ENCODE data around the gene RNF214.

Gene RNF214

GRCh38 chr11:117223741-117224689 is 8.5 kb upstream of the RNF214 start:
- TF ChIP-seq CTCF (IDR thresholded peaks at IDR 0.05), result no peak
- no peak overlapping the region for H3K4me3 ChIP-seq
- H3K27ac ChIP-seq, result peak overlapping the region; percentile 89 to 95
- DNase-seq (ENCODE audit: low spot score), result peak; percentile 69

DNA sequence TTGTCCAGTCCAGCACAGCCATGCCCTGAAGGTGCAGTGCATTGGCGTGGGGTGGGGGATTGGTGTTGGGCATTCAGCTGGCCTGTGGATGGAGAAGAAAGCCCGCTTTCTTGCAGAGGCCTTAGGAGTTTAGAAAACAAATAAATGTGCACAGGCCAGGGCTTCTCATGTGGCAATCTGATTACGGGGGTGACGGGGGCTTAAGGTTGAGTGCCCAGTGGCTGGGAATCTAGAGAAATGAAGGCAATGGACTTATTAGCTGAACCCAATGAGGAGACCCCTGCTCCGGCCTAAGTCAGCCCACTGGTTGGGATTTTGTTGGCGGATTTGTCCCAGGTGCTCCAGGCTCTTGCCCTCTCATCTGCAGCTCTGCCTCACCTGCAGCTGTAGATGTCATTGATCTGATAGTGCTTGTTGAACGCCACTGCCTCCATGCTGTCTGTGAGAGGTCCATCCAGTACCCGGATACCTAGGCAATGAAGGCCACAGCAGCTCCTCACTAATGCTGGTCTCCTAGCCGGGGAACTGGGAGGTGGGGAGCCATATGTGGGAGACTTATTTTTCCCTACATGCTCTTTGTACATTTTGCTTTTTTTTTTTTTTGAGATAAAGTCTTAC is 6.8 kb upstream of the RNF214 start:
- TF ChIP-seq CTCF (IDR thresholded peaks at IDR 0.05), result no peak
- H3K4me3 ChIP-seq, result no peak overlapping the region
- H3K27ac ChIP-seq, result peak overlapping the region; percentile 4 to 72
- DNase-seq (ENCODE audit: low spot score), result peak; percentile 72

DNA sequence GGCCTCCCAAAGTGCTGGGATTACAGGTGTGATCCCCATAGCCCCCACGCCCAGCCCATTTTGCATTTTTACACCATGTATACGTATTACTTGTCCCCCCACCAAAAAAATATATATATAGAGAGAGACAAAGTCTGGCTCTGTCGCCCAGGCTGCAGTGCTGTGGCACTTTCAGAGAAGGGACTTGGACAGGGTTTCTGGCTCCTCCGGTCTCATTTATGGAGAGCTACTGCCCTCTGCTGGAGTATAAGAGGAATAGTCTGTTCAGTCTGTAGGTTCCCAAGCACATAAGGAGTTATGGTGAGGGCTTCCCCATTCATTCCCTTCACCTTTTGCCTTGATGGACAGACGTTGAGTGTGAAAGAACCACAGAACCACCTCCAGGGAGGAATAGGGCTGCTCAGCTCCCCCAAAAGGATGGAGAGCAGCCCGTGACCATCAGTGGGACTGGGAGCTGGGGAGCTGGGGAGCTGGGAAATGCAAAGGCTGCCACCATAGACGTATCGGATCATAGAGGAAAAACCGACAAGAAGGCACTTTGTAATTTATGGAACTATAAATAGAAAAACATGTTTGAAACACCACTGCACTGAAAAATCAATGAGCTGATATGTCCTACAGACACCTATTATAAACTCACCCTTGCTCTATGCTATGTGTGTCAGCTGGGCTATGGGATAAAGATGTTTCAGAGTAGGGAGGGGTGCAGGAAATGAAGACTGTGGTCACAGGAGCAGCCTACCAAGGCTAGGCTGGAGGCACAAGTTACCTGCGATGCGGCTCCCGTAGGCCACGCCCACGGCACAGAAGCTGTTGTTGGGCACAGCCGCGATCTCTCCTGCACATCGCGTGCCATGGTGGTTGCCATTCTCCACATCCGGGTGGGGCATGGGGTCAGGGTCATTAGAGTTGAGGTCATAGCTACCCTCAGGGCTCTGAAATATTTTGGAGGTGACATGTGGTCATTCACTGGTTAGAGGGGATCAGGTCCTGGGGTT is 5.8 kb upstream of the RNF214 start:
- peak overlapping the region in 1 of 2 donors; percentile 72 for H3K27ac ChIP-seq
- no peak overlapping the region for H3K4me3 ChIP-seq
- TF ChIP-seq CTCF (IDR thresholded peaks at IDR 0.05), result peak; percentile 50
- DNase-seq (ENCODE audit: low spot score), result peak; percentile 76

GRCh38 chr11:117228091-117228490 is 4.4 kb upstream of the RNF214 start:
- no peak for TF ChIP-seq CTCF (IDR thresholded peaks at IDR 0.05)
- DNase-seq (ENCODE audit: low spot score), result peak; percentile 72
- Histone ChIP-seq H3K4me3 (no peak overlapping the region), H3K27ac (no peak overlapping the region)

GRCh38 chr11:117229411-117229810 is 3.1 kb upstream of the RNF214 start:
- Histone ChIP-seq H3K27ac (no peak overlapping the region), H3K4me3 (no peak overlapping the region)
- TF ChIP-seq CTCF (IDR thresholded peaks at IDR 0.05), result no peak
- peak; percentile 69 for DNase-seq (ENCODE audit: low spot score)

GRCh38 chr11:117229931-117230285 is 2.6 kb upstream of the RNF214 start:
- Histone ChIP-seq H3K4me3 (no peak overlapping the region), H3K27ac (no peak overlapping the region)
- no peak for TF ChIP-seq CTCF (IDR thresholded peaks at IDR 0.05)
- DNase-seq (ENCODE audit: low spot score), result peak; percentile 50
